Amniotic stem cell (primary cell): ENCODE measurements around the gene ITCH.
"Not testable (repeated sequence)": the region's sequence is repeated elsewhere in the genome, so short reads cannot be mapped to it uniquely, and the experiment has no call there.

Experiments
- DNase-seq: peaks from one replicate; lab custom pipeline; 2025; lab: John Stamatoyannopoulos, UW

Gene ITCH

DNA sequence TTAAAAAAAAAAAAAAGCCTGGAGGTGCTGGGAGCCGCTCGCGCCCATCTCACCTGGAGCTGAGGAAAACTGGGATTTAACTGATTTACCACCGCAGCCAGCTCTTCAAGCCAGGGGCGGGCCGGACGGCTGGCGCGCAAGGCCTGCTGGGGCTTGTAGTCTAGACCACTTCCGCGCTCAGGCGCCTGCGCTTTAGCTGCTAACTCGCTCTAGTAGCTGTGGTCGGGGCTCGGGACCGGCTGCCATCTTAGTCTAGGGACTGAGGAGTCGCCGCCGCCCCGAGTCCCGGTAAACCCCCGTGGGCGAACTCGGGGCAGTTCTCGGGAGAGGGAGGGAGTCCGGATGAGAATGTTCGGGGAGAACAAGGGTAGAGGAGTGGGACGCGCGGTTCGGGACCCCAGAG lies at the start of gene ITCH:
Gene ITCH (plus strand): TSS at position 212 of the 403 bp plus-strand sequence. CDS start 30,539 bp downstream, outside the sequence.
- DNase-seq = peak; percentile 95

DNA sequence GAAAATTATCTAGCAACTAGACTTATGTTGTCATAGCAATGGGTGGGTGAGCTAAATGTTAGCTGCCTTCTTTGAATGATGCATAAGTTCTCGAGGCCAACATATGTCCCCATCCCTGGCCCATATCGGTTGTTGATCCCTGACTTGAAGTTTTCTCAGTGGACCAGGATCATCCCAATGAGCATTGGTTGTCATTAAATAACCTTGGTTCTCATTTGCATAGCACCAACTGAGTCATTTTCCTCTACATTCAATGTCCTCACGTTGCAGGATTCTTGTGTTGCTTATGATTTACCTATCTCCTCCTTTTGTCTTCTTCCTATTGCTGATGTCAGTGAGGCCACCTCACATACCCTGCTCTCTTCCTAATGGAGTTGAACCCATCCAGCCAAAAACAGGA lies 47.8 kb upstream of the ITCH start:
- DNase-seq = no peak

GRCh38 chr20:34316196-34316814 lies 46.8 kb upstream of the ITCH start:
- DNase-seq = no peak

DNA sequence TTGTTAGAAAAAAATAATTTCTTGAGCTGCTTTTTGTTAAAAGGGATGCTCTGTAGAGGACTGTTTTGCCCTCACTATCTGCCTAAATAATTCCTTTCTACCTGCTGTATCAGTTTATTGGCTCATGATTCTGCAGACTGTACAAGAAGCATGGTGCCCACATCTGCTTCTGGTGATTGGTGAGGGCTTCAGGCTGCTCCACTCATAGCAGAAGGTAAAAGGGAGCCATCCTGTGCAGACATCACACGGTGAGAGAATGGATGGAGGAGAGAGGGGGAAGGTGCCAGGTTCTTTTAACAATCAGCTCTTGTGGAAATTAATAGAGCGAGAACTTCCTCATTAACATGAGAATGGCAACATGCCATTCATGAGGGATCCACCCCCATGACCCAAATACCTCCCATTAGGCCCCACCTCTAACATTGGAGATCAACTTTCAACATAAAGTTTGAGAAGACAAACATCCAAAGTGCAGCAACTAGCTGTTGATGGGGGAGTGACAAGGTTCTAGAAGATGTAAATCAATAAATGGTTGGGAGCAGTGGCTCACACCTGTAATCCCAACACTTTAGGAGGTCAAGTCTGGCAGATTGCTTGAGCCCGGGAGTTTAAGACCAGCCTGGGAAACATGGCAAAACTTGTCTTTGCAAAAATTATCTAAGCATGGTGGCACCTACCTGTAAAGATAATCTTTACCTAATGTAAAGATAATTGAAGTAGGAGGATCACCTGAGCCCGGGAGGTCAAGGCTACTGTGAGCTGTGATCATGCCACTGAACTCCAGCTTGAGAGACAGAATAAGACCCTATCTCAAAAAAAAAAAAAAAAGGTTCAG lies 44.2 kb upstream of the ITCH start:
- no peak for DNase-seq

GRCh38 chr20:34320861-34321260 lies 42.2 kb upstream of the ITCH start:
- DNase-seq = no peak

- DNase-seq = no peak
These were observed 40.6 kb upstream of the ITCH start for GRCh38 chr20:34322267-34323105.

DNA sequence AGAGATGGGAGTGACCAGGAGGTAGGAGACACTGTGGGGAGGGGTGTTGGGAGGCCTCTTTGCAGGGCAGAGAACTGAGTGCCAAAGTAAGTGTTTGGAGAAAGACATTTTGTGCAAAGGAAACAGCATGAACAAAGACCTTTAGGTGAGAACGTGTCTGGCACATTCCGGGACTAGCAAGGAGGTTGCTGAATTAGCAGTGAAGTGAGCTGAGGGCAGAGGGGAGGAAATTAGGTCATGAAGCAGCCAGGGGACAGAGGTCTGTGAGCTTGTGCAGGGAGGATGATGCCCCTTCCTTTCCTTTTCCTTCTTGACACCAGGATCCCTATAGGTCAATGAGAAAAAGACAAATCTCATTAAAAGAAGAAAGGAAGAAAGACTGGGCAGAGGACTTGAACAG lies 38.5 kb upstream of the ITCH start:
- DNase-seq = no peak

- not testable (repeated sequence) for DNase-seq
These were observed 34.9 kb upstream of the ITCH start for GRCh38 chr20:34328207-34328606.

- DNase-seq = no peak
These were observed 34.0 kb upstream of the ITCH start for GRCh38 chr20:34328928-34329677.

DNA sequence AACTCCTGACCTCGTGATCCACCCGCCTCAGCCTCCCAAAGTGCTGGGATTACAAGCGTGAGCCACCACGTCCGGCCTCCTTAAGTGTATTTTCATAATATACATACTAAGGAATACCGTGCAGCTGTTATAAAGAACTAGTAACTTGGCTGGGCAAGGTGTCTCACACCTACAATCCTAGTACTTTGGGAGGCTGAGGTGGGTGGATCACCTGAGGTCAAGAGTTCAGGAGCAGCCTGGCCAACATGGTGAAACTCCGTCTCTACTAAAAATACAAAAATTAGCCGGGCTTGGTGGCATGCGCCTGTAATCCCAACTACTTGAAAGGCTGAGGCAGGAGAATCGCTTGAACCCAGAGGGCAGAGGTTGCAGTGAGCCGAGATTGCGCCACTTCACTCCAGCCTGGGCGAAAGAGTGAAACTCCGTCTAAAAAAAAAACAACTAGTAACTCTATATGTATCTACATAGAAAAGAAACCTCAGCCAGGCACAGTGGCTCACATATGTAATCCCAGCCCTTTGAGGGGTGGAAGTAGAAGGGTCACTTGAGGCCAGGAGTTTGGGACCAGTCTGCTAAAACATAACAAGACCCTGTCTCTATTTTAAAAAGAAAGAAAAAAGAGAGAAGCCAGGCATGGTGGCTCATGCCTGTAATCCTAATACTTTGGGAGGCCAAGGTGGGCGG lies 32.1 kb upstream of the ITCH start:
- DNase-seq = not testable (repeated sequence)

DNA sequence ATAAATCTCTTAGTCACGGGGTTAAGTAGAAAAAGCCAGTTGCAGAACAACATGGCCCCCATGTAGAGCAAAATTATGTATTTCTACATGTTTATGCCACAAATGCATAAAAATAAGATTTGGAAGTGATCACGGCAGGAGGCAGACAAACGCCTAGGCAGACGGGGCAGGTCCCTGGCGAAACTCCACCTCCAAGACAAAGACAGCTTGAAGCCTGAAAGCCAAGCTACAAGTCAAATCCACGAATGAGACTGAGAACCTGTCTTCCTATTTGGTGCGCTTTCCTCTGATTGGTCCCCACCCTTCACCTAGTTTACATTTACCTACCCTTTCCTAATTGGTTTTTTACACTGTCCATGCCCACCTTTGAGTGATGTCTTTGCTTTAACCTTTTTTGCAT lies 31.2 kb upstream of the ITCH start:
- no peak for DNase-seq

- DNase-seq = no peak
These were observed 30.7 kb upstream of the ITCH start for GRCh38 chr20:34332262-34332920.

DNA sequence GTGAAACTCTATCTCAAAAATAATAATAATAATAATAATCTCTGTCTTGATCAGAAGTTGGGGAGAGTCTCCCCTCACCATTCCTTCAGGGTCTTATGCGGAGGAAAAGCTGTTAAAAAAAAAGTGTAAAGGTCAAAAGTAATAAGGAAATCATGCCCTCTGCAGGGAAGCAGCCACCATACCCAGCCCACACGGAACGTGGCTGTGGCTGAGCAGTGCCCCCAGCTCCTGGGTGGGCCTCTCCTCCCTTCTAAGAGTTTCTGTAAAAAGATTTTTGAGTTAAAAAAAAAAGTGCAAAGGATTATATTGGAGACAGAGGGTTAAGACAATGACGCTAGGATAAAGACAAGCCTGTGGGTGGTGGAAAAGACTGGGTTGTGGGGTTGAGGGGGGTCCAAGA lies 29.3 kb upstream of the ITCH start:
- no peak for DNase-seq

GRCh38 chr20:34334654-34335407 lies 28.2 kb upstream of the ITCH start:
- no peak for DNase-seq

- no peak for DNase-seq
These were observed 25.5 kb upstream of the ITCH start for GRCh38 chr20:34337544-34337943.

DNA sequence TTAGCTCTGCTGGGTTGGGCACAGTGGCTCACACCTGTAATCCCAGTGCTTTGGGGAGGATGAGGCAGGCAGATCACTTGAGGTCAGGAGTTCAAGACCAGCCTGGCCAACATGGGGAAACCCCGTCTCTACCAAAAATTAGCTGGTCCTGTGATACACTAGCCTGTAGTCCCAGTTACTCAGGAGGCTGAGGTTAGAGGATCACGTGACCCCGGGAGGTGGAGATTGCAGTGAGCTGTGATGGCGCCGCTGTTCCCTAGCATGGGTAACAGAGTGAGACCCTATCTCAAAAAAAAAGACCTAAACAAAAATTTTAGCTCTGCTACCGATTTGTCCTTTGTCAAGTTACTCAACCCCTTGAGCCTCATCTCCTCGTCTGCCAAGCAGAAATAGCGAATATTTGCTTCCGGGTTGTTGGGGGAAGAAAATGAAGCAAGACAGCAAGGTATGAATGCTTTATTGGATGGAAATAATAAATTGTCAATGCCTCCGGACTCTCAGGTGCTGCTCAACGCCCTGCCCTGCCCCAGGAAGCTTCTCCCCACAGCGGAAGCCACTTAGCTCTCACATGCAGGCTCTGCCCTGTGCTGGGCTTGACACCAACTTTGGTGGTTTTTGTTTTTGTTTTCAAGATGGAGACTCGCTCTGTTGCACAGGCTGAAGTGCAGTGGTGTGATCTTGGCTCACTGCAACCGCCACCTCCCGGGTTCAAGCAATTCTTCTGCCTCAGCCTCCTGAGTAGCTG lies 24.9 kb upstream of the ITCH start:
- DNase-seq = no peak

GRCh38 chr20:34340726-34341125 lies 22.3 kb upstream of the ITCH start:
- DNase-seq = not testable (repeated sequence)

- DNase-seq = not testable (repeated sequence)
These were observed 21.9 kb upstream of the ITCH start for GRCh38 chr20:34341199-34341598.
